HCT116 (cell line): ENCODE results near the gene CORO7. TPM values are rescaled to one million over a fixed set of nuclear protein-coding genes. Genes with fewer than 3 reads are reported as not detected.

Source experiments
- ATAC-seq: fragments of 200-7000 bp; cut with Tn5 transposase; 2 replicates; pipeline ENCODE4 v1.9.1; 2020; ENCODE audit warnings: mild to moderate bottlenecking, moderate library complexity
- BruUV-seq: library from RNA; stranded (reverse); fragments of 400-500 nt; replicated peaks from 2 replicates; lab custom pipeline; 2021; lab: Mats Ljungman, UMichigan
- CTCF ChIA-PET: fragments of 300-600 bp; sonication (Branson Sonifier 250); formaldehyde crosslinking; loops from one replicate; lab custom pipeline; 2021; ENCODE audit warnings: antibody characterized with exemption; lab: Charles Lee
- POLR2A ChIA-PET: fragments of 300-600, 350-600 bp; sonication (Branson Sonifier 250); formaldehyde crosslinking; loops from one replicate; lab custom pipeline; 2021; ENCODE audit warnings: antibody characterized with exemption; lab: Charles Lee
- RAD21 ChIA-PET, 2 experiments: fragments of 300-600 bp; sonication (Branson Sonifier 250); formaldehyde crosslinking; loops; one replicate each; lab custom pipeline; 2023; ENCODE audit warnings: low total read pairs in 2 of 2; ENCODE audit not compliant: uncharacterized antibody in 2 of 2, unreplicated experiment in 2 of 2, low non-redundant PET in 1 of 2; lab: Charles Lee
- DNase-seq: peaks from one replicate; pipeline ENCODE4 v3.0.0-alpha.2; 2010; ENCODE audit warnings: low read depth, low spot score
- H2AFZ ChIP-seq: fragments of 200-600 bp; shearing (Covaris generic), sonication (generic); 2 replicates; pipeline ENCODE4 v1.6.1; 2017; ENCODE audit warnings: low read depth, mixed run types, mixed read lengths, antibody characterized with exemption, low read length; ENCODE audit not compliant: poor library complexity, severe bottlenecking
- H3K27ac ChIP-seq: 2 replicates; pipeline ENCODE4 v1.5.1; 2012; ENCODE audit warnings: low read depth, low read length
- H3K27me3 ChIP-seq: fragments of 200-600 bp; sonication (generic); 2 replicates; pipeline ENCODE4 v1.6.1; 2016; ENCODE audit warnings: mixed run types, low read length, mixed read lengths; ENCODE audit not compliant: insufficient read depth
- H3K36me3 ChIP-seq, 2 experiments: fragments of 200-500 bp in 1 of 2; fragments of 200-600 bp in 1 of 2; sonication (Bioruptor generic) in 1 of 2; sonication (generic) in 1 of 2; 2 replicates each; pipeline versions ENCODE4 v1.5.1 to v1.6.1; 2014 to 2016; ENCODE audit warnings: low read length in 2 of 2, inconsistent platforms in 1 of 2, mixed read lengths in 1 of 2, mixed run types in 1 of 2; ENCODE audit not compliant: insufficient read depth in 2 of 2, control insufficient read depth in 1 of 2
- H3K4me1 ChIP-seq, 2 experiments: fragments of 200-600 bp in 1 of 2; sonication (generic) in 1 of 2; 2 replicates each; pipeline versions ENCODE4 v1.5.1 to v1.6.1; 2012 to 2017; ENCODE audit warnings: low read length in 2 of 2, inconsistent platforms in 1 of 2, mild to moderate bottlenecking in 1 of 2, mixed read lengths in 1 of 2, mixed run types in 1 of 2, moderate library complexity in 1 of 2; ENCODE audit not compliant: insufficient read depth in 2 of 2, control insufficient read depth in 1 of 2
- H3K4me2 ChIP-seq: fragments of 200-600 bp; sonication (generic); 2 replicates; pipeline ENCODE4 v1.6.1; 2017; ENCODE audit warnings: mixed run types, low read length, mixed read lengths
- H3K4me3 ChIP-seq, 2 experiments: fragments of 200-600 bp in 1 of 2; sonication (generic) in 1 of 2; replicated peaks in 1 of 2; 2 replicates each; pipeline ENCODE4 v1.5.1; 2011 to 2016; ENCODE audit warnings: low read length in 2 of 2, control low read depth in 1 of 2, low read depth in 1 of 2, mild to moderate bottlenecking in 1 of 2, mixed read lengths in 1 of 2, mixed run types in 1 of 2
- H3K79me2 ChIP-seq: fragments of 200-600 bp; sonication (generic); 2 replicates; pipeline ENCODE4 v1.6.1; 2017; ENCODE audit warnings: mild to moderate bottlenecking, mixed run types, low read length, moderate library complexity, mixed read lengths; ENCODE audit not compliant: insufficient read depth
- H3K9ac ChIP-seq: fragments of 200-600 bp; sonication (generic); 2 replicates; pipeline ENCODE4 v1.6.1; 2016; ENCODE audit warnings: low read length, mixed read lengths
- H3K9me2 ChIP-seq: fragments of 200-600 bp; sonication (generic), shearing (Covaris generic); 2 replicates; pipeline ENCODE4 v1.6.1; 2017; ENCODE audit warnings: mixed run types, mild to moderate bottlenecking, moderate library complexity; ENCODE audit not compliant: insufficient read depth
- H3K9me3 ChIP-seq, 2 experiments: fragments of 200-500 bp in 1 of 2; fragments of 200-600 bp in 1 of 2; sonication (Bioruptor generic) in 1 of 2; sonication (generic) in 1 of 2; 2 replicates each; pipeline ENCODE4 v1.6.1; 2014 to 2017; ENCODE audit warnings: low read length in 2 of 2, mixed read lengths in 2 of 2, inconsistent platforms in 1 of 2, low read depth in 1 of 2, mild to moderate bottlenecking in 1 of 2, mixed run types in 1 of 2, moderate library complexity in 1 of 2; ENCODE audit not compliant: control insufficient read depth in 1 of 2, insufficient read depth in 1 of 2
- H4K20me1 ChIP-seq: fragments of 200-600 bp; sonication (generic), shearing (Covaris generic); 2 replicates; pipeline ENCODE4 v1.6.1; 2017; ENCODE audit warnings: mixed run types, mild to moderate bottlenecking, moderate library complexity; ENCODE audit not compliant: insufficient read depth
- CTCF ChIP-seq, 3 experiments: fragments of 200-600 bp in 1 of 3; sonication (generic) in 1 of 3; IDR thresholded peaks in 2 of 3; conservative IDR thresholded peaks in 1 of 3; 2 replicates each; pipeline ENCODE4 v1.5.1; 2012 to 2017; ENCODE audit warnings: low read depth in 2 of 3, low read length in 2 of 3, antibody characterized with exemption in 1 of 3, borderline replicate concordance in 1 of 3, control low read depth in 1 of 3, mild to moderate bottlenecking in 1 of 3, mixed read lengths in 1 of 3, mixed run types in 1 of 3, moderate library complexity in 1 of 3; ENCODE audit not compliant: insufficient read depth in 1 of 3
- EZH2phosphoT487 ChIP-seq: fragments of 200-600 bp; IDR thresholded peaks from 2 replicates; pipeline ENCODE4 v1.6.1; 2018; ENCODE audit warnings: antibody characterized with exemption, borderline replicate concordance
- REST ChIP-seq: IDR thresholded peaks from 2 replicates; pipeline ENCODE4 v1.6.1; 2012; ENCODE audit warnings: low read depth
- intact Hi-C: fragments of 100-400 bp; cut with micrococcal nuclease; formaldehyde crosslinking; loops from 2 replicates; pipeline ENCODE4 v1.10.0; 2022
- total RNA-seq: library from RNA; stranded (reverse); gene quantifications from one replicate; pipeline ENCODE4 v1.2.1, GENCODE V29; 2021; ENCODE audit not compliant: unreplicated experiment

Gene CORO7
- total RNA-seq, 1 experiment from 2014 or later: 21.3 TPM

DNA sequence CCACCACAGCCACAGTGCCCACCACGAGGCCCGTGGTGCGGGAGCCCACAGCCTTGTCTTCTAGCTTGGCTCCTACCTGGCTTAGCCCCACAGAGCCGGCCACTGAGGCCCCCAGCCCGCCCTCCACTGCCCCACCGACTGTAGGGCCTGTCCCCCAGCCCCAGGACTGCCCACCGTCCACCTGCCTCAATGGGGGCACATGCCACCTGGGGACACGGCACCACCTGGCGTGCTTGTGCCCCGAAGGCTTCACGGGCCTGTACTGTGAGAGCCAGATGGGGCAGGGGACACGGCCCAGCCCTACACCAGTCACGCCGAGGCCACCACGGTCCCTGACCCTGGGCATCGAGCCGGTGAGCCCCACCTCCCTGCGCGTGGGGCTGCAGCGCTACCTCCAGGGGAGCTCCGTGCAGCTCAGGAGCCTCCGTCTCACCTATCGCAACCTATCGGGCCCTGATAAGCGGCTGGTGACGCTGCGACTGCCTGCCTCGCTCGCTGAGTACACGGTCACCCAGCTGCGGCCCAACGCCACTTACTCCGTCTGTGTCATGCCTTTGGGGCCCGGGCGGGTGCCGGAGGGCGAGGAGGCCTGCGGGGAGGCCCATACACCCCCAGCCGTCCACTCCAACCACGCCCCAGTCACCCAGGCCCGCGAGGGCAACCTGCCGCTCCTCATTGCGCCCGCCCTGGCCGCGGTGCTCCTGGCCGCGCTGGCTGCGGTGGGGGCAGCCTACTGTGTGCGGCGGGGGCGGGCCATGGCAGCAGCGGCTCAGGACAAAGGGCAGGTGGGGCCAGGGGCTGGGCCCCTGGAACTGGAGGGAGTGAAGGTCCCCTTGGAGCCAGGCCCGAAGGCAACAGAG is 34.2 kb downstream of the CORO7 start:
- Histone ChIP-seq H3K4me2 (no peak overlapping the region), H3K9me2 (no peaks in the 10 kb centered on the region), H3K79me2 (no peaks in the 10 kb centered on the region), H3K27ac (no peak overlapping the region), H3K27me3 (no peaks in the 10 kb centered on the region), H4K20me1 (no peaks in the 10 kb centered on the region), H3K9me3 (no peaks in the 10 kb centered on the region), H3K4me3 (no peak overlapping the region), H2AFZ (no peak overlapping the region), H3K36me3 (no peaks in the 10 kb centered on the region), H3K4me1 (peaks cover 0 to 10% of the 10 kb centered on the region in 2 experiments; a peak in 1 of 4 replicates), H3K9ac (no peak overlapping the region)
- ATAC-seq (no peak), DNase-seq (no peak)
- ChIA-PET RAD21 (no interaction called here), POLR2A (no interaction called here), CTCF (no interaction called here)
- BruUV-seq: no TSS peak
- no peak for TF ChIP-seq REST
- TF ChIP-seq CTCF (IDR thresholded peaks at IDR 0.05 in 2 of 3, conservative IDR thresholded peaks at IDR 0.05 in 1 of 3; ENCODE audit: borderline replicate concordance in 1 of 3, insufficient read depth in 1 of 3, low read depth in 2 of 3, low read length in 2 of 3): no peak
- TF ChIP-seq EZH2phosphoT487: no peak
- intact Hi-C loops: no loop called here
